Activated T-helper 1 cell treated with anti-CD3 and anti-CD28 coated beads, Interleukin-2, amount 50 U/mL, for 16 hours (primary cell): ENCODE data around the gene BSG.

Source experiments
- DNase-seq, 2 donors: peaks; one replicate each; pipeline ENCODE4 v3.0.0-alpha.2; 2020; ENCODE audit warnings: low read depth in 1 of 2, low spot score in 1 of 2

BSG gene

GRCh38 chr19:585551-586110 lies 13.2 kb downstream of the BSG start:
- DNase-seq = no peak

- DNase-seq = peak; percentile 29 to 47
Observed at GRCh38 chr19:588093-588740, 15.8 kb downstream of the BSG start.

GRCh38 chr19:588741-589692 lies 16.6 kb downstream of the BSG start:
- no peak for DNase-seq

- DNase-seq = no peak
Observed at GRCh38 chr19:589693-590395, 17.4 kb downstream of the BSG start, which contains the start of gene HCN2. HCN2 (plus strand) TSS chr19:589881; CDS start chr19:589946, 65 bp downstream.

GRCh38 chr19:590396-590745 lies 18.0 kb downstream of the BSG start:
- no peak for DNase-seq

- no peak for DNase-seq
Observed at GRCh38 chr19:590750-591098, 18.3 kb downstream of the BSG start.

GRCh38 chr19:591099-591958 lies 18.9 kb downstream of the BSG start:
- no peak for DNase-seq

GRCh38 chr19:592101-592500 lies 19.7 kb downstream of the BSG start:
- no peak for DNase-seq

- no peak for DNase-seq
Observed at GRCh38 chr19:593055-593454, 20.7 kb downstream of the BSG start.

- no peak for DNase-seq
Observed at GRCh38 chr19:593505-593904, 21.1 kb downstream of the BSG start.

- no peak for DNase-seq
Observed at GRCh38 chr19:594265-594870, 22.0 kb downstream of the BSG start.

- no peak for DNase-seq
Observed at GRCh38 chr19:595326-596262, 23.2 kb downstream of the BSG start.

- no peak for DNase-seq
Observed at GRCh38 chr19:596263-596655, 23.9 kb downstream of the BSG start.

- DNase-seq = no peak
Observed at GRCh38 chr19:597406-598315, 25.3 kb downstream of the BSG start.

GRCh38 chr19:601310-601709 lies 28.9 kb downstream of the BSG start:
- DNase-seq = no peak

GRCh38 chr19:601790-602189 lies 29.4 kb downstream of the BSG start:
- DNase-seq = no peak

GRCh38 chr19:602391-603301 lies 30.2 kb downstream of the BSG start:
- DNase-seq = no peak
